ENCODE data around the gene LMTK3.
"Not testable (repeated sequence)": the region's sequence is repeated elsewhere in the genome, so short reads cannot be mapped to it uniquely, and the experiment has no call there.

Gene LMTK3

GRCh38 chr19:48538057-48538456 is 26.4 kb upstream of the LMTK3 start:
- not testable (repeated sequence) for DNase-seq

- no peak for DNase-seq
These were observed 25.9 kb upstream of the LMTK3 start for GRCh38 chr19:48537541-48537940.

- no peak for DNase-seq
These were observed 22.1 kb upstream of the LMTK3 start for GRCh38 chr19:48533770-48534169.

DNA sequence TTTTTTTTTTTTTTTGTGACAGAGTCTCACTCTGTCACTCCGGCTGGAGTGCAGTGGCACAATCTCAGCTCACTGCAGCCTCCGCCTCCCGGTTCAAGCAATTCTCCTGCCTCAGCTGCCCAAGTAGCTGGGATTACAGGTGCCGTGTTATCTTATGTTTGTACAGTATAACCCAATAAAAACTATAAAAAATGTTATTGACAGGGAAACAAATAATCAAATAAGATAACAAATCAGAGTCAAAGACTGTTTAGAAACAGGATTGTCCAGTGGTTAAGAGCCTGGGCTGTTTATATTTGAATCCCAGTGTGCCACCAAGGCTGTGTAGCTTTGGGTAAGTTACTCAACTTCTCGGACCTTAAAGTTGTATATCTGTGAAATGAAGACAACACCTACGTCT is 19.1 kb upstream of the LMTK3 start:
- DNase-seq, result no peak

- no peak for DNase-seq
These were observed 18.6 kb upstream of the LMTK3 start for GRCh38 chr19:48530066-48530720.

GRCh38 chr19:48529156-48529555 is 17.5 kb upstream of the LMTK3 start:
- DNase-seq, result no peak

DNA sequence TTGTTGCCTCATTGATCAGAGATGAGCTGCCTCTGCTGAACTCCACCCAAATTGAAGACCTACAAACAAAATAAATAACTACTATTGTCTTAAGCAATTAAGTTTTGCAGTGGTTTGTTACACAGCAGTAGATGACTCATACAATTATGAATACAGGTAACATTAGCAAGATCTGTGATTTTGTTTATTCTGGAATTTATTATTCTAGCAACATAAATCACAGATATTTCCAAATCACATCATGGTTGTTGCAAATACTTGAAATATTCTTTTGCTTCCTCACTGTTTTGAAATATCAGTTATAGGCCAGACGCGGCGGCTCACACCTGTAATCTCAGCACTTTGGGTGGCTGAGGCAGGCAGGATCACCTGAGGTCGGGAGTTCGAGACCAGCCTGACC is 13.1 kb upstream of the LMTK3 start:
- no peak for DNase-seq

GRCh38 chr19:48524221-48524620 is 12.6 kb upstream of the LMTK3 start:
- no peak for DNase-seq

- DNase-seq, result no peak
These were observed 8.5 kb upstream of the LMTK3 start for GRCh38 chr19:48520134-48520533.

GRCh38 chr19:48519426-48519825 is 7.8 kb upstream of the LMTK3 start:
- not testable (repeated sequence) for DNase-seq

- DNase-seq, result no peak
These were observed 6.6 kb upstream of the LMTK3 start for GRCh38 chr19:48518207-48518606.

GRCh38 chr19:48516536-48516935 is 4.9 kb upstream of the LMTK3 start:
- DNase-seq, result no peak

DNA sequence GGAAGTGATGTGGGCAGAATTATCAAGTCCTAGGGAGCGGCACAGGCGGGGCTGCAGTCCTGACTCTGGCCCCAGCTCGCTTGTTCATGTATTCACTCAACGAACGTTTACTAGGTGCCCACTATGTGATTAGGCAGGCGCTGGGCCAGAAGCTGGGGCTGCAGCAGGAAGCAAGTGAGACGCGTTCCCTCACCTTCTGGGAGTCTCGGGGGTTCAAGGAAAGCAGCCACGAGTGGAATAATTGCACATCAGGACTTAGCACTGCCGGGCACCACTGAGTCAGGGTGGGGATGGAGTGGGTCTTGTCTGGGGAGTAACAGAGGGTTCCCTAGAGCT is 2.5 kb upstream of the LMTK3 start:
- DNase-seq, result no peak

GRCh38 chr19:48513289-48514122 is 1.9 kb upstream of the LMTK3 start:
- DNase-seq, result peak; percentile 85

DNA sequence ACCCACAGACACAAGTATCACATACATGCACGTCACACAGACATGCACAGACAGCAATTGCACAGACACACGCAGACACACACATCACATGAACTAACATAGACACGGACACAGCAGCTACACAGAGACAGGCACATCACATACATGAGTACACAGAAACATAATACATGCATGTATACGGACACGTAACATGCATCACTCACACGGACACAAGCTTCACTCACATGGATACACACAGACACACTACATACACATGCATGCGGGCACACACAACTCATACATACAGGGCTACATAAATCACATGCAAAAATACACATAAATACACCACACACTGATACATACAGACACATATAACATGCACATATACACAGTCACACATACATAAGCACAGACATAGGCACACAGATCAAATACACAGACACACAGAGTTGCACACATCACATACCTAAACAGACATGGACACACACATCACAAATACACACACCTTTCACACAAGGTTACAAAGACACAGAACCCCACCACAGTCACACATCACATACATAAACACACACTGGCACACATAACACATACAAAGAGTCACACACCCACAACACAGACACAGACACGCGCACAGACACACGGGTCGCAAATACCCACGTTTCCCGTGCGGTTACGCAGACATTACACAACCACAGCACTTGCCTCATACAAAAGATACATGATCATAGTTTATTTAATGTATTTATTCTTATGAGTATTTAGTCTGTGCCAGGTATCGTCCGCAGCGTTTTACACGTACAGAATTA is 1.1 kb upstream of the LMTK3 start:
- DNase-seq, result no peak

GRCh38 chr19:48511321-48511731 is 309 bp downstream of the LMTK3 start:
- no peak for DNase-seq

GRCh38 chr19:48510421-48511268 is 990 bp downstream of the LMTK3 start:
- peak; percentile 78 for DNase-seq

GRCh38 chr19:48509467-48510194 is 2.0 kb downstream of the LMTK3 start:
- no peak for DNase-seq

GRCh38 chr19:48508729-48509411 is 2.8 kb downstream of the LMTK3 start:
- no peak for DNase-seq

DNA sequence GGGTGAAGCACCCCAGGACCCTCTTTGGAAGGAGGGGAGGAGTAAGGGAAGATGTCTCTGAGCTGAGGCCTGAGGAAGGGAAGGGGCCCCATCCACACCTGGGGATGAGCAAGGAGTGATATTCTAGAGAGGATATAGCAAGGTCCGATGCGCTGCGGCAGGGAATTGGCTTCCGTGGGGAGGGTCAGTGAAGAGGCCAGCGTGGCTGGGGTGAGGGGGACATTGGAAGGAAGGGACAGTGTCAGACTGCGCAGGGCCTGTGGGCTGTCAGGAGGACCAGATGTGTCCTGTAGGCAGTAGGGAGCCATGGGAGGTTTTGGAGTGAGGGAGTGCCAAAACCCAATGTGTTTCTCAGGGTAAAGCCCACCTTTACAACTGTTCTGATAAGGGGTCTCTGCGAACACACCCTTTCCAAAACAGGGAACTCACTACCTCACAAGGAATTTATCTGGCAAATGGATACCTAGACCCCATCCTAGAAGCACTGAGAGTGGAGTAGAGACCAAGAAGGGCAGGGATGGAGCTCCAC is 3.7 kb downstream of the LMTK3 start:
- DNase-seq, result no peak

DNA sequence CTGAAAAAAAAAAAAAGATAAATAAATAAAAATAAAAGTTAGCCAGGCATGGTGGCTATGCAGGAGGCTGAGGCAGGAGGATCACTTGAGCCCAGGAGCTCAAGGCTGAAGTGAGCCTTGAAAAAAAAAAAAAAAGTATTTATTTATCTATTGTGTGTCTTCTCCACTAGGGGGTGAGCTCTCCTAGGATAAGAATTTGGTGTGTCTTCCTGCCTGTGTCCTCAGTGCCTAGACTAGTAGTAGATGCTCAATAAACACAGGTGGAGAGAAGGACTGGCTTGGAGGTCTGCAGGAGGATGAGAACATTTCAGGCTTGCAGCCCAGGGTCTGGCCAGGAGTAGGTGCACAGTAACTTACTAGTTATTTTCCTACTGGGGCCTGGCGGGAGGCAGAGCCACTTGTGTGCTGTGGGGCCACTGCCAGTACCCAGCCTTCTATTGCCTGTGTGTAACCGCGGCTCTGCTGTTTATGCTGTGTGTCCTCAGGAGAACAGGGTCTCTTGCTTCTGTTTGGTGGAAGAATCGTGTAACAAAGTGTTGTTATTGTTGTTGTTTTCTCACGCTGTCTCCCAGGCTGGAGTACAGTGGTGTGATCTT is 5.4 kb downstream of the LMTK3 start:
- peak; percentile 61 for DNase-seq

Measured in activated CD4-positive, alpha-beta T cell treated with anti-CD3 and anti-CD28 coated beads, Interleukin-10, Interleukin-2, amounts not matched to agents 100 ng/mL and 50 ng/mL, durations not matched to agents 16 hours and 8 hours (primary cell).